Right atrium auricular region (tissue), 2 donors: ENCODE data around the gene NLRP10. TPM values are rescaled to one million over a fixed set of nuclear protein-coding genes. Genes with fewer than 3 reads are reported as not detected.

Experiments
- DNase-seq: peaks from one replicate; pipeline ENCODE4 v3.0.0-alpha.2; 2019; ENCODE audit warnings: low spot score
- H3K27ac ChIP-seq, 2 donors: fragments of 200-600 bp; sonication (generic); 1 replicate in 1 of 2; 2 replicates in 1 of 2; pipeline ENCODE4 v1.5.1; 2016 to 2019
- H3K27me3 ChIP-seq, 2 donors: fragments of 200-600 bp; sonication (generic); one replicate each; pipeline versions ENCODE4 v1.5.1 to v1.6.0; 2017 to 2019
- H3K36me3 ChIP-seq: fragments of 200-600 bp; sonication (generic); one replicate; pipeline ENCODE4 v1.5.1; 2016
- H3K4me1 ChIP-seq, 2 donors: fragments of 200-600 bp; sonication (generic); one replicate each; pipeline versions ENCODE4 v1.5.1 to v1.6.0; 2017 to 2019
- H3K4me3 ChIP-seq, 2 donors: fragments of 200-600 bp; sonication (generic); 1 replicate in 1 of 2; 2 replicates in 1 of 2; pipeline ENCODE4 v1.5.1; 2017 to 2019; ENCODE audit warnings: mild to moderate bottlenecking in 1 of 2, moderate library complexity in 1 of 2
- H3K9me3 ChIP-seq, 2 donors: fragments of 200-600 bp; sonication (generic); one replicate each; pipeline ENCODE4 v1.5.1; 2019
- CTCF ChIP-seq, 2 donors: fragments of 200-600 bp; sonication (generic); IDR thresholded peaks; one replicate each; pipeline ENCODE4 v1.5.1; 2019; ENCODE audit warnings: antibody characterized with exemption in 2 of 2
- total RNA-seq, 2 donors: library from RNA; depleted of rRNA; stranded (reverse); fragments of >200 nt; gene quantifications; one replicate each; pipeline ENCODE4 v1.1.0, GENCODE V29; 2016

NLRP10 gene
- total RNA-seq, 2 donors from 2014 or later, result not detected

- no peaks in the 10 kb centered on the region for H3K9me3 ChIP-seq
- TF ChIP-seq CTCF (IDR thresholded peaks at IDR 0.05), result no peak
- no peaks in the 10 kb centered on the region for H3K36me3 ChIP-seq
- no peak for DNase-seq
- H3K4me3 ChIP-seq, result no peak overlapping the region
- H3K27ac ChIP-seq, result no peak overlapping the region
- no peaks in the 10 kb centered on the region for H3K27me3 ChIP-seq
- no peaks in the 10 kb centered on the region for H3K4me1 ChIP-seq
Measured at GRCh38 chr11:7964261-7964660, 986 bp downstream of the NLRP10 start.

- DNase-seq, result no peak
- Histone ChIP-seq H3K36me3 (no peaks in the 10 kb centered on the region), H3K27me3 (no peaks in the 10 kb centered on the region), H3K9me3 (peaks cover 0 to 6% of the 10 kb centered on the region in 2 donors), H3K4me1 (no peaks in the 10 kb centered on the region), H3K27ac (no peak overlapping the region), H3K4me3 (no peak overlapping the region)
- TF ChIP-seq CTCF (IDR thresholded peaks at IDR 0.05), result no peak
Measured at GRCh38 chr11:7955191-7955590, 10.1 kb downstream of the NLRP10 start.

- no peak for DNase-seq
- TF ChIP-seq CTCF (IDR thresholded peaks at IDR 0.05), result no peak
- no peaks in the 10 kb centered on the region for H3K36me3 ChIP-seq
- H3K9me3 ChIP-seq, result peaks cover 0 to 4% of the 10 kb centered on the region in 2 donors
- H3K27me3 ChIP-seq, result no peaks in the 10 kb centered on the region
- no peak overlapping the region for H3K4me3 ChIP-seq
- no peak overlapping the region for H3K27ac ChIP-seq
- H3K4me1 ChIP-seq, result no peaks in the 10 kb centered on the region
Measured at GRCh38 chr11:7949934-7950333, 15.3 kb downstream of the NLRP10 start.

- peaks cover 0 to 31% of the 10 kb centered on the region in 2 donors for H3K9me3 ChIP-seq
- H3K27ac ChIP-seq, result no peak overlapping the region
- no peak for DNase-seq
- no peak overlapping the region for H3K4me3 ChIP-seq
- H3K27me3 ChIP-seq, result no peaks in the 10 kb centered on the region
- TF ChIP-seq CTCF (IDR thresholded peaks at IDR 0.05), result no peak
- no peaks in the 10 kb centered on the region for H3K4me1 ChIP-seq
- H3K36me3 ChIP-seq, result no peaks in the 10 kb centered on the region
Measured at GRCh38 chr11:7944123-7944522, 21.1 kb downstream of the NLRP10 start.

- TF ChIP-seq CTCF (IDR thresholded peaks at IDR 0.05), result no peak
- H3K9me3 ChIP-seq, result peaks cover 0 to 31% of the 10 kb centered on the region in 2 donors
- no peak for DNase-seq
- no peak within 1 kb of the TSS for H3K4me3 ChIP-seq
- no peaks in the 10 kb centered on the region for H3K36me3 ChIP-seq
- H3K4me1 ChIP-seq, result no peaks in the 10 kb centered on the region
- H3K27ac ChIP-seq, result no peak within 1 kb of the TSS
- no peaks in the 10 kb centered on the region for H3K27me3 ChIP-seq
Measured at GRCh38 chr11:7941608-7942007, 23.6 kb downstream of the NLRP10 start, which contains the start of gene OR10A3. OR10A3 (minus strand) TSS chr11:7941708; CDS start chr11:7939520, 2,188 bp downstream.

GRCh38 chr11:7941146-7941545 is 24.1 kb downstream of the NLRP10 start:
- no peak for DNase-seq
- H3K4me1 ChIP-seq, result no peaks in the 10 kb centered on the region
- no peaks in the 10 kb centered on the region for H3K36me3 ChIP-seq
- H3K9me3 ChIP-seq, result peaks cover 0 to 31% of the 10 kb centered on the region in 2 donors
- H3K4me3 ChIP-seq, result no peak overlapping the region
- no peak overlapping the region for H3K27ac ChIP-seq
- H3K27me3 ChIP-seq, result no peaks in the 10 kb centered on the region
- no peak for TF ChIP-seq CTCF (IDR thresholded peaks at IDR 0.05)
